Measurements from ENCODE around the gene ZBTB20.

DNA sequence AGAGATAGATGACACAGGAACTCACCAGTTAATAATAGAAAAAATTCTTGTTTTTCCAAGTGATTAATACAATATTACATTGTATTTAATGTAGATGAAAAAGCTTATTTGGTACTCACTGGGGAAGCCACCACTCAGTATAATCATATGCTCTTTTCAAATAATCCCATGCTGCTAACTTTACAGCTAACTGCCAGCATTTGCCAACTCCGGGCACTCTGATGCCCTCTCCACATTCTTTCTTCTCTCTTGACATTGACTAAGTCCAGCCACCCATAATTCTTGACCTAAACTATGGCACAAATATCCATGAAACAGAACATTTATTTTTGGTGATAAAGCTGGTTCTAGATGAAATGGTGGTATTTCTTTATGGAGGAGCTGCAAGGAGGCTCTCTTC is 384.9 kb downstream of the ZBTB20 start:
- TF ChIP-seq, protein P1, sequence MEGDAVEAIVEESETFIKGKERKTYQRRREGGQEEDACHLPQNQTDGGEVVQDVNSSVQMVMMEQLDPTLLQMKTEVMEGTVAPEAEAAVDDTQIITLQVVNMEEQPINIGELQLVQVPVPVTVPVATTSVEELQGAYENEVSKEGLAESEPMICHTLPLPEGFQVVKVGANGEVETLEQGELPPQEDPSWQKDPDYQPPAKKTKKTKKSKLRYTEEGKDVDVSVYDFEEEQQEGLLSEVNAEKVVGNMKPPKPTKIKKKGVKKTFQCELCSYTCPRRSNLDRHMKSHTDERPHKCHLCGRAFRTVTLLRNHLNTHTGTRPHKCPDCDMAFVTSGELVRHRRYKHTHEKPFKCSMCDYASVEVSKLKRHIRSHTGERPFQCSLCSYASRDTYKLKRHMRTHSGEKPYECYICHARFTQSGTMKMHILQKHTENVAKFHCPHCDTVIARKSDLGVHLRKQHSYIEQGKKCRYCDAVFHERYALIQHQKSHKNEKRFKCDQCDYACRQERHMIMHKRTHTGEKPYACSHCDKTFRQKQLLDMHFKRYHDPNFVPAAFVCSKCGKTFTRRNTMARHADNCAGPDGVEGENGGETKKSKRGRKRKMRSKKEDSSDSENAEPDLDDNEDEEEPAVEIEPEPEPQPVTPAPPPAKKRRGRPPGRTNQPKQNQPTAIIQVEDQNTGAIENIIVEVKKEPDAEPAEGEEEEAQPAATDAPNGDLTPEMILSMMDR (IDR thresholded peaks at IDR 0.05): no peak
- TF ChIP-seq POLR2AphosphoS5 (IDR thresholded peaks at IDR 0.05; ENCODE audit: low read depth, low read length): no peak
- TF ChIP-seq EZH2phosphoT487 (IDR thresholded peaks at IDR 0.05; ENCODE audit: borderline replicate concordance, low read depth): no peak
- TF ChIP-seq, protein P2, sequence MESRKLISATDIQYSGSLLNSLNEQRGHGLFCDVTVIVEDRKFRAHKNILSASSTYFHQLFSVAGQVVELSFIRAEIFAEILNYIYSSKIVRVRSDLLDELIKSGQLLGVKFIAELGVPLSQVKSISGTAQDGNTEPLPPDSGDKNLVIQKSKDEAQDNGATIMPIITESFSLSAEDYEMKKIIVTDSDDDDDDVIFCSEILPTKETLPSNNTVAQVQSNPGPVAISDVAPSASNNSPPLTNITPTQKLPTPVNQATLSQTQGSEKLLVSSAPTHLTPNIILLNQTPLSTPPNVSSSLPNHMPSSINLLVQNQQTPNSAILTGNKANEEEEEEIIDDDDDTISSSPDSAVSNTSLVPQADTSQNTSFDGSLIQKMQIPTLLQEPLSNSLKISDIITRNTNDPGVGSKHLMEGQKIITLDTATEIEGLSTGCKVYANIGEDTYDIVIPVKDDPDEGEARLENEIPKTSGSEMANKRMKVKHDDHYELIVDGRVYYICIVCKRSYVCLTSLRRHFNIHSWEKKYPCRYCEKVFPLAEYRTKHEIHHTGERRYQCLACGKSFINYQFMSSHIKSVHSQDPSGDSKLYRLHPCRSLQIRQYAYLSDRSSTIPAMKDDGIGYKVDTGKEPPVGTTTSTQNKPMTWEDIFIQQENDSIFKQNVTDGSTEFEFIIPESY (IDR thresholded peaks at IDR 0.05; ENCODE audit: borderline replicate concordance, low read depth): no peak
- no peak for TF ChIP-seq JUND (IDR thresholded peaks at IDR 0.05)
- TF ChIP-seq NFIC (IDR thresholded peaks at IDR 0.05; ENCODE audit: borderline replicate concordance): no peak
- no peak for TF ChIP-seq FOSL2 (IDR thresholded peaks at IDR 0.05; ENCODE audit: borderline replicate concordance, low read depth)

Data from SK-N-SH (cell line).